ENCODE measurements around the gene NOXRED1.

The NOXRED1 gene

DNA sequence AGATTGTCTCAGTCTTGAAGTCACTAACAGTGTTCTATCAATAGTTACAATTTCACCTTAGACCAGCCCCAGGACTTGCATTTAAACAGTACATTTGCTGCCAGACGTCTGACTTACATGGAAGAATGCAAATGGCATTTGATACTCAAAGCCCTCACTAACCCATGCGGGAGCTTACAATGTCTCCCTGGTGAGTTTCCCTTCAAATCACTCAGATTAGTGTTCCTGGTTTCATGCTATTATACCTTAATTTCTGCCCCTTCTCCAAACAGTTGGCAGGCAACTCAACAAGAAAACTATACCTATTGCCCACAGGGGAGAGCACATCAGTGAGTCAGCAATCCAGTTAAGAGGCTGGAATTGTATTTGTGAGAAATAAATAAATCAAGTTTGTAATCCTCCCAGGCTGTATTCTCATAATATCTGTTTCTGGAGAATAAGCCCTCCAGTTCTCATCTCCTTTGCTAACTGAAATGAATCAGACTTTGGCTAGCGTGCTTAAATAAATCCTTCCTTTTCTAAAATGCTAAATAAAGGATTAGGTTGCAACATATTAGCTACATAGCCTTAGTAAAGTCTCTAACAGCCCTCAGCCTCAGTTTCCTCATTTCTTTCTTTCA lies 78.8 kb downstream of the NOXRED1 start:
- DNase-seq (ENCODE audit: low spot score), result no peak

Small RNA genes within 50 kb of the gene (small RNA-seq; reads per million reads assigned to genes)
- gene RF00404, result 0 reads per million in 2 experiments

All from SK-N-DZ (cell line).